C4-2B (cell line): ENCODE data around the gene POFUT2.

Experiments used
- CTCF ChIP-seq: fragments of 450-650 bp; conservative IDR thresholded peaks from 2 replicates; pipeline ENCODE4 v1.5.1; 2017; ENCODE audit warnings: mild to moderate bottlenecking
- ZFX ChIP-seq: fragments of 450-650 bp; IDR thresholded peaks from 2 replicates; pipeline ENCODE4 v1.6.1; 2017

DNA sequence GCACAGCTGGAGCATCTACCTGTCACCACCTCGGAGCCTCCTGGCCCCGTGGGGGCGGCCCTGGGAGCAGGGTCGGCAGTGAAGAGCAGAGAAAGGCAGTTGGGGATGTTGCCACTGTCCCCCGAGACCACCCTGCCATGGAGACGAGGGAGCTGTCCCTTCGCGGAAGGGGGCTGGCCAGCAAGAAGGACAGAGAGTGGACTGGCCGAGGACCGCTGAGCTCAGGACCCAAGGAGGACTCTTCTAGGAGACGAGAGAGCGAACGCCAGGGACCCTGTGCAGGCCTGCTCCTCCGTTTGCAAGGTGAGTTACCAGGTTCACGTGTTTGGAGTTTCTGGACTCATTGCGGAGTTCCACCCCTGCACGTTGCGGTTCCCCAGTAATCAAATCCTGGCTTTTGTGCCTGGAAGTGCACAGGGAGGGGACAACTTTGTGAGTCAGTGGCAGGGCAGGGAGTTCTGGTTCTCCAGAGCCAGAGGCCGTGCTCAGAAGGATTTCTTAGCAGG is 5.6 kb upstream of the POFUT2 start:
- TF ChIP-seq CTCF, result no peak
- TF ChIP-seq ZFX, result no peak
